CD4-positive, alpha-beta T cell treated with Interleukin-15 for 4 hours (primary cell): ENCODE results near the gene MICAL3.
"Not testable (repeated sequence)": the region's sequence is repeated elsewhere in the genome, so short reads cannot be mapped to it uniquely, and the experiment has no call there.

ENCODE experiments used
- DNase-seq: peaks from one replicate; pipeline ENCODE4 v3.0.0-alpha.2; 2020; ENCODE audit warnings: low spot score

Gene MICAL3

DNA sequence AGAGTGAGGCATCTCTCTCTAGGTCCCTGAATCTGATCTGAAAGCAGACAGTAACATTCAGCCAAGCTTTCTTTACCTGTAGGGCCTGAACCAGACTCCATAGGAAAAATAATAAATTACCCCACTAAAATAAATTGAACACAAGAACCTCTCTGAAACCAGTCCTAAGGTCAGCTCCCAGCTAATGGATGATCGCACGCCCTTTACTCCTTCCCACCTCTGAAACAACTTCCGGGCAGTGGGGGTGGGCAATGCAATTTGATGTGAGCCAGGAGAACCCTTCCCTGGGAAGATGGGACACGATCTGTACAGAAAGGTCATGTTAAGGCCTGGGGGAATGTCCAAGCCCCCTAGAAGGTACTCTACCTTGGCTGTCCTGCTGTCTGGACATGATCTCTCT, 71.2 kb downstream of the MICAL3 start:
- no peak for DNase-seq

DNA sequence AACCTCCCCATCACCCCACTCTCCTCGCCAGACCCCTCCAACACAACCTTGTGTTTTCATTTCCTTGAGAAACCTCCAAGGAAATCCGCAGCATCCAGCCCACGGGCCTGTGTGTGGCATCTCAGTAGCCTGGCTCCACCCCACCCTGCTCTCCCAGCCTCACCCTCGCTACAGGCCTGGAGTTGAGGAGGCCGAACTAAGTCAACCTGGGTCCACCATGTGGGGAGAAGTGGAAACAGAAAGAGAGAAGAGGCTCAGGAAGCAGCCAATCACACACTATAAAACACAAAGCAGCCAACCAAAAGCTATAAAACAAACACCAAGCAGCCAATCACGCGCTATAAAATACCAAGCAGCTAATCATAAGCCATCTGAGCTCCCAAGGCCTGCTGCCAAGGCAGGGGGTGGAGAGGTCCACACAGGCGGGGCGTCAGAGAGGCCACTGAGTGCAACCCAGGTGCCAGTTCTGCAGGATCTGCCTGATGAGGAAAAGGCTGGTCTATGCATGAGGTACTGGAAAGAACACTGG, 72.0 kb downstream of the MICAL3 start:
- DNase-seq, result no peak

DNA sequence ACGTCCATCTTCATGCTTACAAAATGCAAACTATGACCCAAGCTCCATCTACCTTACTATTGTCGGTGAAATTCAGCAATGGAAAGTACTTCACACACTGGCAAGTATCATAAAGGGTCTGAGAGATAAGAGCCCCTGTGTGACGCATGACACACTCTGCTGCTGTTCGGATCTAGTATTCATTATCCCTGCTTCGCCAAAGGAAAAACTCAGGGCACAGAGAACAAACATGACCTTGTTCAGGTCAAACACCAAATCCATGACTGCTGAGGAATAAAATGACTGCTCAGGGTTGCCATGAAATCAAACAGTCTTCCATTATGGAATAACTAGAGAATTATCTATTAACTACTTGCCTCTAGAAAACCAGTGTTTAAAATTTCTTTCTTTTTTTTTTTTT, 73.0 kb downstream of the MICAL3 start:
- no peak for DNase-seq

DNA sequence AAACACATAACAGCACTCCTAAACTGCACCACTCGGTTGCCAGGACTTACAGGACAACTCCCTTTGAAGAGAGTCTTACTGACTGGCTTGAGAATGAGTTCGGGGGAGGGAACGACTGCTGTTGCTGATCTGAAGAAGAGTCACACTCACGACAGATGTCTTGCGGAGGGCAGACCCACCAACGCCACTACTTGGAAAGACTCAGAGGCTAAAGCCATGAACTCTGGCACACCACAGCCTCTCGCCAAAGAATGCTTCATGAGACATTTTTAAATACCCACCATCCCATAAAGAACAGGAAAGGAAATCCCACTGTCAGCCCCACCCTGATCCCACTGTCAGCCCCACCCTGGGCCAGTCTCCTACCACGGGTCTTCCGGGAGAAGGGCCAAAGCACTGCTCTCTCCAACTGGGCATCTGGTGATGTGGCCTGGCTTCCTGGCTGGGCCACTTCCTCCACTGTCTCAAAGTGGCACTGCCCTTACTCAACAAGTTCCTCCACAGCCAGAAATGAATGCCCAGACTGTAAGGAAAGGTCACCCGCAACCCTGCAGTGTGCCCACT, 73.6 kb downstream of the MICAL3 start:
- DNase-seq, result no peak

DNA sequence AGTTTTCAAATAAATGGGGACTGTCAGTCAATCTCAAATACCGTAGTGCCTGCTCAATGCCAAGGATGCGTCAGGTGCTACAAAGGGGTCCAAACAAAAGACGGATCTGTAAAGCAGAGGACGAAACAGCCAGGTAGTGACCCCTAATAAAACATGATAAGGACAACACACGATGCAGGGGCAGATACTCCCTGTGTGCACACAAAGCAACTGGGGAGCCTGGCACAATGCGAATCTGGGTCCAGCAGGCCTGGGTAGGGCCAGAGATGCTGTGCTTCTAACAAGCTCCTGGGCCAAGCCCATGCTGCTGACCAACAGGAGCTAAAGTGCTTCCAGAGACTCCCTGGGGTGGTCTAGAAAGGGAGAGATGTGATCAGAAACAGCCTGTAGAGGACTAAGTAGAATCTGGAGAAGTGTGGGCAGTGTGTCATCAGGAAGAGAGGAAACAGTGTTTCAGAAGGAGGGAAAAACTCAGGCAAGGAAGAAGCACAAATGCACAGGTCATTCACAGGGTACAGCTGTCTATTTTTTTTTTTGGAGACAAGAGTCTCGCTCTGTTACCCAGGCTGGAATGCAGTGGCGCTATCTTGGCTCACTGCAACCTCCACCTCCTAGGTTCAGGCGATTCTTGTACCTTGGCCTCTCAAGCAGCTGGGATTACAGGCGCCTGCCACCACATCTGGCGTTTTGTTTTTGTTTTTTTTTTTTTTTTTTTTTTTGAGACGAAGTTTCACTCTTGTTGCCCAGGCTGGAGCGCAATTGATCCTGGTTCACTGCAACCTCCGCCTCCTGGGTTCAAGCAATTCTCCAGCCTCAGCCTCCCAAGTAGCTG, 74.5 kb downstream of the MICAL3 start:
- no peak for DNase-seq

DNA sequence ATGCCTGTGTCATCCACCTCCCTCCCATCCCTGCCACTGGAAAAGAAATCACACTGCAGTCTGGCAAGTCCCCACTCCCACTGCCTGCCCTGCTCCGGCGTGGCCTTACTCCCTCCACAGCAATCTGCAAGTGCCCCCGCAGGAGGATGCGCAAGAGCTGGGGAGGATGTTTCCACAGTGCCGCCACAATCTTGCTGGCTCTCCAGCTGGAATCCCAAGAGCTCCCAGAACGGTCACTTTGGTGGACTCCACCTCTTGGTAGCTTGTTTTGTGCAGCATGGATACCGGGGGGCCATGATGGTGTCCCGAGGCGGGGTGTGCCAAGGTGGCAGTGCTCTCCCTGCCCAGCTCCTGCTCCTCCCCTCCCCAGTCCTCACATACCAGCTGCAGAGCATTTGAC, 76.3 kb downstream of the MICAL3 start:
- DNase-seq, result no peak

DNA sequence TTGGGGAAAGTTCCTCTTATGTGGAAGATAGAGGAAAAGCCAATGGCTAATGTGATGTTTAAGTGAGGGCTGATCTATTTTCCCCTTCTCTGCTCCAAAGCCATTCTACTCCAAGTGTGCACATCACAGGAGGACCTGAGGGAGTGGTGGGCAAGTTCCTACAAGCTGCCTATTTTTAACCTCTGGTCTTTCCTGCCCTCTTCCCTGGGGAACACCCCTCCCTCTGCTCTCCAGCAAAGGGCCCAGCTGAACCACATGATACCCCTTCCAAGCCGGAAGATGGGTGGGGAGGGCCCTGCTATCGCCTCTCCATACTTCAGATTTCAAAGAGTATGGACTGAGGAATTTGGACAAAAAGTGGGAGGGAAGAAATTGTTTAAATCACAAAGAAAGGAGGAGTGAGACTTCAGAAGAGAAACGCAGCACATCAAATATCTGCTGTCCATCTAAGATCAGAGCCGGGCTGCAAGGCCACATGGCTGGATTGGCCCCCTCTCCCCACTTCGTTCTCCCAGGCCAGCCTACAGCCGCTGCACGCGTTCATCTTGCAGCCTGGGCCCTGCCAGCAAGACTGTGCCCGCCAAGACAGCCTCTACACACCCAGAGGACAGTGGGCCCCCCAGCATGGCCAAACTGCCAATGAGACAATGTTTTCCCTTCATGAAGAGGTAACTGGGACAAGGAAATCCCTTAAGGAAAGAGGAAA, 77.5 kb downstream of the MICAL3 start:
- DNase-seq, result no peak

DNA sequence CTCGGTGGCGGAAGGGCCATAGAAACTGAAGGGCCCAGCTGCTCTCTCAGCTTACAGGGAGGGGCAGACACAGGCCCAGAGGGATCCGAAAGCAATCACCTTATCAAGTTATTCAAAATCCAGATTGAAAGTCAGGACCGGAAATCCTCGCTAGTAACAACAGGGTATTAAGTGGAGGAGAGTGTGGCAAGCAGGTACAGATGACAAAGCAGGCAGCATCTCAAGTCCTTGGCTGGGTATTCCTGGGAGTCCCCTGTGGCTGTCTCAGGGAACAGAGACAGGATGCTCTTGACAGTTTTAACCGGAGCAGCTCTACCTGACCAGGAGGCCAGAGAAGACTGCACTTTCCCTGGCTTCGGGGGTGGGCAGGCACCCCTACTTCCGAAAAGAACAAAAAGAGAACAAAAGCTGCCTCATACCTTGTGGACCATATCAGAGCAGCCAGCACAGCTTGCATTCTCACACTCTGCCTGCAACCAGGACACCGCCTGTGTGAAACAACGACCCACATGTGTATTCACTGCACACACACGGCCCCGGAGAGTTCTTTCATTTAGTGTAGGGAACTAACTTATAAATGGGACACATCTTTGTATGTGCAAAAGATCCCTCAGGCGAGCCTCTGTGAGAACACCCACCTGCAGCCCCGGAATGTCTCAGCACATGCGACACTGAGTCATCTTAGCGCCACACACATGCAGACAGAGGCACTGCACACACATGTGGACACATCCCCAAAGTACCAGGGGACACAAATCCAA, 78.3 kb downstream of the MICAL3 start:
- no peak for DNase-seq

DNA sequence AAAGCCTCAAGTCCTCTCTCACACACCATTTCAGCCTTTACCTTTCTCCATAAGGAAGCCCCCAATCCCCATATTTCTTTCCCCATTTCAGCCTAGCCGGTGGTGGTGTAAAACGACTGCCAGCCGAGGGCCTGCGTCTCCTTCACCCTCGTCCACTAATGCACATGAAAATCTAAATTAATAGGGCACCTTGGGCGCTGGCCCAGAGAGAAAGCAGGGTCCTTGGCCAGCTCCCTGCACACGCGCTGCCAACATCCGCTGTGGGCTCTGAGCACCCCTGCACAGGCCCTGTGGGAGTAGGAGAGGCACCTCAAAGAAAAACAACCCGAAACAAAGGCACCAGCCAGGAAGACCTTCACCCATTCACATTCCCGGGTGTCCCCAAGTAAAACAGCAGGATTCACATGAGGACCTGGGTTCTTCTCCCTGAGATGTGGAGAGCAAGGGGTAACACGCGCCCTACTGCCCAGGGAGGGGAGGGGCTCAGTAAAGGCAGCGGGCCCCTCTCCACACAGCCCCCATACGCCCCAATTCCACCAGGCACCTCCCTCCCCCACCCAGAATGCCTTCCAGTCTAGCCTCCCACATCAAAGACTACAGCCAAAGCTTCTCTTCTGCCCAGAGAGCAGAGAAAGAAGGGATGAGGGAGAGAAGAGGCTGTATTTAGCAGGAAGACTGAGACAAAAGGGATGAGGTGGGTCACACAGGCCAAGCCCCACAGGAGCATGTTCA, 79.0 kb downstream of the MICAL3 start:
- no peak for DNase-seq

DNA sequence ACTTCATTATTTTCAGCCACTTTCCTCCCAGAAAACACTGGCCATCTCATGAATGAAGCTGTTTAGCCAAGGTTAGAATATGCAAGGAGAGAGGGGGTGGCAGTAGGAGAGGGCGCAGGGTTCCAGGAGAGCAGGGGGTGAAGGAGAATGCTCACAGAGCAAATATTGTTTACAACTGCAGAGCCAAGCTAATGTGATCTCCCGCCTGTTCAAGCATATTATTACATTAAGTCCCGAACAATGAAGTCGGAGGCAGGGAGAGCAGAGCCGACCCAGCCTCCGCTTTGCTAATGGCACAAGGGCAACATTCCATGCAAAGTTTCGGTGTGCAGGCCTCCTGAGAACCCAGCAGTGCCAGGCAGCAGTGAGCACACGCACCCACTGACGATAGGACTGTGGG, 80.1 kb downstream of the MICAL3 start:
- no peak for DNase-seq

DNA sequence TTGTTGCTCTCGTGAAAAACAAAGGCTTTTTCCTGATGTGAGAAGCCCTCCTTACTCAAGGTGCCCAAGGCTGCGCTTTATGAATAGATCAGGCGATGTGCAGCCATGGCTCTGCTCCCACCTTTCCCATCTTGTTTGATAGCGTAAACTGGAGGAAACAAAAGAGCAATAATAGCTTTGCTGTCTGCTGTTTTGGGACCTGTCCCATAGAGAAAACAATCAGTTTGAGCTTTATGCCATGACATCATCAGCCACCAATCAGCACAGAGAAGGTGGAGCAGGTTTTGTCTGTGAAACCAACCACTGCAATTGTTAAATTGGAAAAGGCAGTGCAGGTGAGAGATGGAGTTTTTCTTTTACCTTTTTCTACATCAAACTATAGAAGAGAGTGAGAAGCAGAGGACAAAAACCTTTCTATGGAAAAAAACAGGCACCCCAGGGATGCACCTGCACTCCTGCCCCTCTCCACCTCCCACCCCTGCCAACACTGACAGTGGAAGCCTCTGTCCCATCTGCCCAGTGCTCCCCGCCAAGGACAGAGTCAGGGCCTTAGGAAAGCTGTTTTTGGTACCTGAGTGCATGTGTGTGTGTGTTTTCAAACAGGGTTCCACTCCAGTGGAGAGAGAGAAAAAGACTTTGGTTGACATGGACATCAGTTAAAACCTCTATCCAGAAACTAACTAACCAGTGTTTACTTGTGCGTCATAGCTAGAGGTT, 80.7 kb downstream of the MICAL3 start:
- DNase-seq, result no peak

DNA sequence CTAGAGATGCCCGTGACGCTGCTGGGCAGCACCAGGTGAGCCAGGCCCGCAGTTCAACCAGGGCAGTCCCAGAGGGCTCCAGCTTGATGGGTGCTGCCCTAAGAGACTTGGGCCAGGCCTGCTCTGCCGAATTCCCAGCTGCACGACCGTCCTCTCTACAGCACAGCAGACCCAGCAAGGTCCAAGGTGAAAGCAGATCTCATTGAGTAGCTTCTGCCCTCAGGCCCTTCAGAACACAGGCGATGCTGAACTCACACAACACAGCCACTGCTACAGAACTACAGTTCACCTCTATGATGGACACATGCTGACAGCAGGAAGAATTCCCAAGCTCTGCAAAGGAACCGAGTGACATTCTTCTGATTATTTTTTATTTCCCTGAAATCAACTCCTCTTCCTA, 81.6 kb downstream of the MICAL3 start:
- DNase-seq, result no peak

DNA sequence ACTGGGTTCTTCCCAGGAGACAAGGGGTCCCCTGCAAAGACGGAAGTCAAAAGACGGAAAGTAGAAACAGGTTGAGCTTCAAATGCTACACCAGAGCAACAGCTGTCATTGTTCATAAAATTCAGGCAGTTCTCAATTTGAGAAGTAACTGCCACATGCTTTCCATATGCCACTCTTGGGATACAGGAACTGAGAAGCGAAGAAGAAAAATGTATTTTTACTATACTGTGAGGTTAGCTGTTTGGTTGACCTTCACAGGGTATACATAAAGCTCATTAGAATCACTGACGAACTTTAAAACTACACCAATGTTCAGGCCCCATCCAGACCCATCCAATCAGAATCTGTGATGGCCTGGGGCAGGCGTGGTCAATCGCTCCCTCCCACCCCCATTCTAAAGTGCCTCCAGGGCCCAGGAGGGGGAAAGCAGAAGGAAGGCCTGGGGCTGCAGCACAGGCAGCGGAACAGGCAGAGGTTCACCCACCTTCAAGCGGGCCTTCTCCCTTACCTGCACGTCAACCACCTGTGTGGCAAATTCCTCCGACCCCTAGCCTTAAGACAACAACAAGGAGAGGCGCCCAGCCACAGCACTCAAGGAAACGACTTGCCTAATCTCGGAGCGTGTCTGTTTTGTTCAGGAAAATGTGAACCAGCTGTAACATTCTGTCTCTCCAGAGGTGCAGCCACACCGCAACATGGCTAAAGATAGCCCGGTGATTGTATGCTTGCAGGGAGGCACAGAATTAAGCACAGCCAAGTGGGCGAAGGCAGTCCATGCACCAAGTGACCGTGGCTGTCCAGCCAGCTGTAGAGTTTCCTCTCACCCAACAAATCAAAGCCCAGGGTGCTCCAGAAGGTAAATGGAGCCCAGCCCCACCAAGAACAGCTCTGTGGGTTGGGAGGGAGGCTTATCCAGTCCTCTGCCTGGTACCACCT, 82.6 kb downstream of the MICAL3 start:
- DNase-seq, result no peak

DNA sequence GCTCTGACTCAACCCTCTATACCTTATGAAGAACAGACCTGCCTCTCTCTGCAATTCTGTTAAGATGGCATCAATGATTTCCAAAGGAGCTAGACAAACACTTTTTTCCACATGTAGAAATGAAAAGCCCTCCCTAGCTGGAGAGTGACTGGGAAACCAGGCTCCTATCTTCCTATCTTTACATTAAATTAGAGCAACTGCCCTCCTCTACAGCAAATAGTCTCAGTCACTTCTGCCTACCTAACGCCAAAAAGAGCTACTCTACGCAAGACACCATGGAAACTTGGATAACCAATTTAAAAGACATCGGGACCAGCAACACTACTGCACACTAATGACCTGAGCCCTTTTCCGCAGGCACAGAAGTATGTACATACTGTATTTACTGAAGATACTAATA, 84.8 kb downstream of the MICAL3 start:
- no peak for DNase-seq

DNA sequence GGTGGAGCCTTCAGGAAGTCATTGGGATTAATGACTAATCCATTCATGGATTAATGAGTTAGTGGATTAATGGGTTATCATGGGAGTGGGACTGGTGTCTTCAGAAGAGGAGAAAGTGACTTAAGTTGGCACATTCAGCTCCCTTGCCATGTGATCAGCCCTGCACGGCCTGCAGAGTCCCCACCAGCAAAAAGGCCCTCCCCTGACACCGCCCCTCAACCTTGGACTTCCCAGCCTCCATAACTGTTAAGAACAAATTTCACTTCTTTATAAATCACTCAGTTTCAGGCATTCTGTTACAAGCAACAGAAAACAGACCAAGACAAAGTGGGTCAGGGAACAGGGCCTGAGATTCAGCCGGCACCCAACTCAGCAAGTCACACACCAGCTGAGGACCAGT, 85.3 kb downstream of the MICAL3 start:
- no peak for DNase-seq

DNA sequence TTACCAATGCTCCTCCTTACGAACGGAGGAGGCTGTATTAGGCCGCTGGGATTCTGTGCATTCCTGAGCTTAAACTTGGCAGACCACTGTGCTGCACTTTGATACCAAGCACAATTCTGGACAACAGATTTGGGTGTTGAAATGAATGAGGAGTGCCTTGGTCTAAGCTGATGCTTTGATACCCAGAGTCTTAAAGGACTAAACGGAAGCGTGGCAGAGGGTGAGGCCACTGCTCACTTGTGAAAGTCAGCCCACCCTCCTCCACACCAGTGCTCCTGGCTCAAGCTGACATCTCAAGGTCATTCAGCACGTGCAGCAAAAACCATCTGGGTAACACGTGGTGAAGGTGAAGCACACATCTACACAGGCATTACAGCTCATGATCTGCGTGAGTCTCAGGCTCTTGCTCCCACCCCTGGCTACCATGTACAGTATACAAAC, 85.9 kb downstream of the MICAL3 start:
- DNase-seq, result no peak

DNA sequence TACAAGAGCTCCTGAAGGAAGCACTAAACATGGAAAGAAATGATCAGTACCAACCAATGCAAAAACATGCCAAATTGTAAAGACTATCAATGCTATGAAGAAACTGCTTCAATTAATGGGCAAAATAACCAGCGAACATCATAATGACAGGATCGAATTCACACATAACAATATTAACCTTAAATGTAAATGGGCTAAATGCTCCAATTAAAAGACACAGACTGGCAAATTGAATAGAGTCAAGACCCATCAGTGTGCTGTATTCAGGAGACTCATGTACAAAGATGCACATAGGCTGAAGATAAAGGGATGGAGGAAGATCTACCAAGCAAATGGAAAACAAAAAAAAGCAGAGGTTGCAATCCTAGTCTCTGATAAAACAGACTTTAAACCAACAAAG, 91.9 kb downstream of the MICAL3 start:
- not testable (repeated sequence) for DNase-seq

DNA sequence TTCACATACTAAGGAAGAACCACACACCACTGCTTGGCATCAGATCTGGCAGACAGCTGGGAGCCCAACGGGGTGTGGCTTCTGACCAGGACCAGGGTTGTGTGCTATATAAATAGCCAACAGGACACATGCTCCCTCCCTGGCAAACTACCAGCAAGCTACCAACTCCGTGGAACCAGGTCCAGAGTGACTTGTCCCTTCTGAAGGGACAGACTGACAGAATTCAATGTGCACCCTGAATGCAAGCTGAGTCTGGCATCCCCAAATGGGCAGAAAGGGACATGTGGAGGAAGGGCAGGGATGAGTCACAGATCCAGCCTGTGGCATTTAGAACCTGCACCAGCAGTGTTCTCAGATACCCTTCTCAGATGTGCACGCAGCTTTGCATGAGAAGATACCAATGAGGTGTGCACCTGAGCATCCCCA, 92.9 kb downstream of the MICAL3 start:
- DNase-seq, result no peak

DNA sequence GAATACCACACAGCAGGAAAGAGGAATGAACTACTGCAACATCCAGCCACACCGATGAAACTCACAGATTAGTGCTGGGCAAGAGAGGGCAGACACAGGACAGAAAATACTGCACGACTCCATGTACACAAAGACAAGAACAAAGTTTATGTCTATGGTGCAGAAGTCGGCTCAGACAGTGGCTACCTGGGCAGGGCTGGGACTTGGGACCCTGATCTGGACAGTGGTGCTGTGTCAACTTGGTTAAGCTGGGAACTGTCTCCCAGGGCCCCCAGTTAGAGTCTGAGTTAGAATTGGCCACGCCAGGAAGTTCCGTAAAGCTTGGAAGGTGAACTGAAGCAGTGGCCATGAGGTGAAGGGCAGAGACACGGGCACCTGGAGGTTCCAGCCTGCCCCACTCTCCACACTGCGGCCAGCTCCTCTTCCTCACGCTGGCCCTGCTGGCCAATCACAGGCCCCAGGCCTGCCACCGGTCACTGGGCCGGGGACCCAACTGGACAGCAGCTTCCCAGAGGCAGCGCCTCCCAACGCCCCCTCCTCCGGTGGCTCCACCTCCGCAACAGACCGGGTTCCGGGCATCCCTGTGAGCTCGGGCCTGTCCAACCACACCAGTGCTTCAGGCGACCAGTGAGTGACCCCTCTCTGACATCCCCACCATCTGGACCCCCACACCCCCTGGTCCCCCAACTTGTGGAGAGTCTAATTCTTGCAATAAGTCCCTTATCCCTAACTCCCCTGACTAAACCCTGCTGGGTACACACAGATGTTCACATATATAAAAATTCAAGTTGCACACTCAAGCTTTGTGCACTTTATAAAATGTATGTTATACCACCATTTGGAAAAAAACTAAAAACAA, 93.7 kb downstream of the MICAL3 start:
- no peak for DNase-seq
